Measurements from ENCODE around the gene DCANP1.

- TF ChIP-seq EZH2 (IDR thresholded peaks at IDR 0.05; ENCODE audit: borderline replicate concordance, insufficient read depth, low read depth, low read length, poor library complexity, severe bottlenecking) (no peak), CTCF (IDR thresholded peaks at IDR 0.05) (no peak)
Observed at GRCh38 chr5:135449644-135450043, 2.5 kb upstream of the DCANP1 start.

Data from B cell (primary cell).